HepG2 (cell line): Measurements from ENCODE around the gene AUTS2. TPM values are rescaled to one million over a fixed set of nuclear protein-coding genes. Genes with fewer than 3 reads are reported as not detected.

Experiments used
- ATAC-seq: fragments of 200-7000 bp; cut with Tn5 transposase; 3 replicates; pipeline ENCODE4 v1.9.1; 2020; ENCODE audit warnings: mild to moderate bottlenecking, moderate library complexity
- BruUV-seq: library from RNA; stranded (reverse); fragments of 400-500 nt; replicated peaks from 2 replicates; lab custom pipeline; 2021; lab: Mats Ljungman, UMichigan
- CTCF ChIA-PET: fragments of 300-600 bp; formaldehyde crosslinking; extraction: SDS; loops from one replicate; lab custom pipeline; 2021; ENCODE audit warnings: low total read pairs, inconsistent platforms, low intra/inter-chr PET ratio; lab: Yijun Ruan, JAX
- POLR2A ChIA-PET: fragments of 350-600 bp; sonication (Branson Sonifier 250); formaldehyde crosslinking; loops from one replicate; lab custom pipeline; 2020; ENCODE audit warnings: antibody characterized with exemption, inconsistent platforms; lab: Yijun Ruan, JAX
- DNase-seq: peaks from one replicate; pipeline ENCODE4 v3.0.0-alpha.2; 2015; ENCODE audit warnings: low spot score
- FAIRE-seq: peaks from 3 replicates; lab custom pipeline; 2011; peaks lifted over from hg19 to GRCh38; lab: Jason Lieb, UNC
- H2AFZ ChIP-seq: one replicate; pipeline ENCODE4 v1.6.1; 2011; ENCODE audit warnings: low read length, inconsistent platforms
- H3K27ac ChIP-seq: fragments of 300-600 bp; 3 replicates; pipeline ENCODE4 v1.8.0; 2011; ENCODE audit warnings: mixed run types, mild to moderate bottlenecking, mixed read lengths, low read length, inconsistent platforms; ENCODE audit not compliant: insufficient read depth; ENCODE audit errors: extremely low read length
- H3K27me3 ChIP-seq, 2 experiments: fragments of 200-600 bp in 1 of 2; 2 replicates in 1 of 2; 3 replicates in 1 of 2; pipeline versions ENCODE4 v1.6.0 to v1.8.0; 2011; ENCODE audit warnings: low read length in 2 of 2, mild to moderate bottlenecking in 2 of 2, moderate library complexity in 2 of 2, inconsistent platforms in 1 of 2; ENCODE audit not compliant: insufficient read depth in 2 of 2, control insufficient read depth in 1 of 2
- H3K36me3 ChIP-seq, 2 experiments: fragments of 200-600 bp in 1 of 2; replicated peaks in 1 of 2; 2 replicates in 1 of 2; 3 replicates in 1 of 2; pipeline versions ENCODE4 v1.5.1 to v1.8.0; 2011; ENCODE audit warnings: low read length in 2 of 2, inconsistent platforms in 1 of 2; ENCODE audit not compliant: insufficient read depth in 2 of 2, control insufficient read depth in 1 of 2
- H3K4me1 ChIP-seq: 2 replicates; pipeline ENCODE4 v1.5.1; 2012; ENCODE audit warnings: low read length, inconsistent platforms; ENCODE audit not compliant: insufficient read depth
- H3K4me2 ChIP-seq: 2 replicates; pipeline ENCODE4 v1.6.0; 2011; ENCODE audit warnings: low read depth, low read length, inconsistent platforms
- H3K4me3 ChIP-seq, 3 experiments: fragments of 200-600 bp in 1 of 3; sonication (generic), shearing (Covaris generic) in 1 of 3; replicated peaks in 1 of 3; 2 replicates each; pipeline ENCODE4 v1.5.1; 2011 to 2016; ENCODE audit warnings: low read length in 3 of 3, inconsistent platforms in 2 of 3, low read depth in 2 of 3, mild to moderate bottlenecking in 2 of 3, control low read depth in 1 of 3, mixed read lengths in 1 of 3; ENCODE audit not compliant: insufficient read depth in 1 of 3
- H3K79me2 ChIP-seq: one replicate; pipeline ENCODE4 v1.6.1; 2011; ENCODE audit warnings: low read length, inconsistent platforms; ENCODE audit not compliant: insufficient read depth
- H3K9ac ChIP-seq: 2 replicates; pipeline ENCODE4 v1.6.0; 2011; ENCODE audit warnings: mild to moderate bottlenecking, low read depth, low read length, inconsistent platforms; ENCODE audit not compliant: insufficient read depth
- H3K9me3 ChIP-seq: 2 replicates; pipeline ENCODE4 v1.5.1; 2012; ENCODE audit warnings: mild to moderate bottlenecking, low read length
- H4K20me1 ChIP-seq: 2 replicates; pipeline ENCODE4 v1.6.0; 2011; ENCODE audit warnings: inconsistent platforms, mild to moderate bottlenecking, low read length, moderate library complexity; ENCODE audit not compliant: insufficient read depth
- CEBPB ChIP-seq: IDR thresholded peaks from 2 replicates; pipeline ENCODE4 v1.6.1; 2011; ENCODE audit warnings: low read depth, low read length, improper control_type of control experiment, borderline replicate concordance
- CEBPG ChIP-seq: IDR thresholded peaks from 2 replicates; pipeline ENCODE4 v1.6.1; 2016
- JARID2 ChIP-seq: sonication (generic); formaldehyde crosslinking; IDR thresholded peaks from 2 replicates; pipeline ENCODE4 v1.8.1; 2023; ENCODE audit warnings: missing genetic modification reagents, inconsistent platforms; ENCODE audit not compliant: insufficient replicate concordance
- NBN ChIP-seq: fragments of 450-650 bp; conservative IDR thresholded peaks from 2 replicates; pipeline ENCODE4 v1.6.1; 2017
- PRDM15 ChIP-seq: sonication (generic); formaldehyde crosslinking; IDR thresholded peaks from 2 replicates; pipeline ENCODE4 v1.4.0; 2020; ENCODE audit warnings: missing genetic modification reagents
- ZFP36 ChIP-seq: fragments of 150-350 bp; IDR thresholded peaks from 2 replicates; pipeline ENCODE4 v1.6.1; 2018; ENCODE audit warnings: borderline replicate concordance, low read length, low read depth; ENCODE audit not compliant: partially characterized antibody
- ZNF121 ChIP-seq: sonication (generic); formaldehyde crosslinking; IDR thresholded peaks from 2 replicates; pipeline ENCODE4 v1.5.0; 2020; ENCODE audit warnings: mild to moderate bottlenecking, missing genetic modification reagents
- ZNF512 ChIP-seq: sonication (generic); formaldehyde crosslinking; IDR thresholded peaks from 2 replicates; pipeline ENCODE4 v1.4.0; 2020; ENCODE audit warnings: mild to moderate bottlenecking, missing genetic modification reagents
- ZNF775 ChIP-seq: sonication (generic); formaldehyde crosslinking; IDR thresholded peaks from 2 replicates; pipeline ENCODE4 v1.4.0; 2020; ENCODE audit warnings: missing genetic modification reagents, mild to moderate bottlenecking, moderate library complexity, borderline replicate concordance
- ZSCAN29 ChIP-seq: sonication (generic); formaldehyde crosslinking; conservative IDR thresholded peaks from 2 replicates; pipeline ENCODE4 v1.4.0; 2020; ENCODE audit warnings: mild to moderate bottlenecking, missing genetic modification reagents
- WGBS: methylation state at CpG from one replicate; pipeline ENCODE4 v1.1.6; 2017; ENCODE audit warnings: low lambda C conversion rate; 5-methylcytosine and 5-hydroxymethylcytosine counted together
- in situ Hi-C: cut with HindIII; loops from 2 replicates; pipeline ENCODE4 v1.10.0; 2017; ENCODE audit warnings: low pct_unique_long_range_greater_than_20kb; ENCODE audit not compliant: extremely low pct_ligation_motif_present
- intact Hi-C: fragments of 100-400 bp; cut with micrococcal nuclease; formaldehyde crosslinking; loops from one replicate; pipeline ENCODE4 v1.10.0; 2022; ENCODE audit not compliant: unreplicated experiment
- polyA plus RNA-seq, 8 experiments: library from polyadenylated mRNA; depleted of rRNA in 3 of 8; stranded (reverse) in 7 of 8; unstranded in 1 of 8; fragments of >200 nt; fragmentation: Illumina TruSeq in 4 of 8; extraction: Trizol in 4 of 8; gene quantifications; 2 replicates each; pipeline versions ENCODE4 v1.2.1 to v1.2.3, GENCODE V29; 2011 to 2016; ENCODE audit warnings: low read depth in 4 of 8, missing spikeins in 1 of 8, mixed read lengths in 1 of 8; ENCODE audit not compliant: insufficient read depth in 1 of 8
- total RNA-seq, 5 experiments: library from RNA; depleted of rRNA; stranded (reverse); fragments of >200 nt; fragmentation: Illumina TruSeq; extraction: Trizol; gene quantifications; 2 replicates each; pipeline ENCODE4 v1.2.3, GENCODE V29; 2016; ENCODE audit warnings: low read depth in 1 of 5
- TF ChIP-seq, protein P1 (sequence below): IDR thresholded peaks from 2 replicates; pipeline ENCODE4 v1.6.1; 2016; ENCODE audit warnings: low read depth

AUTS2 gene
- total and polyA plus RNA-seq, 2 of the 13 experiments (the other 11 are each of a cell fraction or from before 2014, with no cell fraction given) = 0.38 TPM; not detected in 1

GRCh38 chr7:70042533-70042932, 444.3 kb downstream of the AUTS2 start:
- ATAC-seq (no peak), FAIRE-seq (no peak), DNase-seq (no peak)
- ChIA-PET POLR2A (no interaction called here), CTCF (no interaction called here)
- BruUV-seq = no TSS peak
- 2% methylated on average over 3 of the region's 3 CpGs for WGBS
- in situ Hi-C loops = no loop called here
- Histone ChIP-seq H3K9ac (no peak overlapping the region), H3K27me3 (no peaks in the 10 kb centered on the region), H2AFZ (no peak overlapping the region), H3K4me2 (no peak overlapping the region), H3K27ac (no peak overlapping the region), H3K4me3 (no peak overlapping the region), H3K79me2 (no peaks in the 10 kb centered on the region)
- TF ChIP-seq ZNF512 (CRISPR knock-in tag) = no peak
- TF ChIP-seq CEBPG (CRISPR knock-in tag) = no peak
- TF ChIP-seq, protein P1, sequence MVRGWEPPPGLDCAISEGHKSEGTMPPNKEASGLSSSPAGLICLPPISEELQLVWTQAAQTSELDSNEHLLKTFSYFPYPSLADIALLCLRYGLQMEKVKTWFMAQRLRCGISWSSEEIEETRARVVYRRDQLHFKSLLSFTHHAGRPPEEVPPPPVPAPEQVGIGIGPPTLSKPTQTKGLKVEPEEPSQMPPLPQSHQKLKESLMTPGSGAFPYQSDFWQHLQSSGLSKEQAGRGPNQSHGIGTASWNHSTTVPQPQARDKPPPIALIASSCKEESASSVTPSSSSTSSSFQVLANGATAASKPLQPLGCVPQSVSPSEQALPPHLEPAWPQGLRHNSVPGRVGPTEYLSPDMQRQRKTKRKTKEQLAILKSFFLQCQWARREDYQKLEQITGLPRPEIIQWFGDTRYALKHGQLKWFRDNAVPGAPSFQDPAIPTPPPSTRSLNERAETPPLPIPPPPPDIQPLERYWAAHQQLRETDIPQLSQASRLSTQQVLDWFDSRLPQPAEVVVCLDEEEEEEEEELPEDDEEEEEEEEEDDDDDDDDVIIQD (CRISPR knock-in tag) = no peak
- no peak for TF ChIP-seq ZFP36
- TF ChIP-seq JARID2 (CRISPR knock-in tag) = no peak
- no peak for TF ChIP-seq ZSCAN29 (CRISPR knock-in tag)
- no peak for TF ChIP-seq NBN
- TF ChIP-seq PRDM15 (CRISPR knock-in tag) = no peak
- no peak for TF ChIP-seq ZNF121 (CRISPR knock-in tag)
- TF ChIP-seq ZNF775 = no peak
- no peak for TF ChIP-seq CEBPB
- TF ChIP-seq, all 625 proteins: peak for 0
- Histone ChIP-seq H3K36me3 (no peaks in the 10 kb centered on the region), H3K9me3 (no peaks in the 10 kb centered on the region), H3K4me1 (no peaks in the 10 kb centered on the region), H4K20me1 (no peaks in the 10 kb centered on the region)
- intact Hi-C loops = no loop called here
